ENCODE data around the gene KIF25.

The KIF25 gene

GRCh38 chr6:168009331-168009730 is 11.9 kb downstream of the KIF25 start:
- DNase-seq (ENCODE audit: low read depth) = no peak
- no peak for TF ChIP-seq CTCF (IDR thresholded peaks at IDR 0.05; ENCODE audit: insufficient read depth, low read depth, low read length, missing control alignments)

GRCh38 chr6:168011291-168011690 is 13.8 kb downstream of the KIF25 start:
- no peak for DNase-seq (ENCODE audit: low read depth)
- H3K4me3 ChIP-seq (ENCODE audit: low read depth, low read length) = no peak overlapping the region
- no peak for TF ChIP-seq CTCF (IDR thresholded peaks at IDR 0.05; ENCODE audit: insufficient read depth, low read depth, low read length, missing control alignments)

More at GRCh38 chr6:168009331-168009730, 11.9 kb downstream of the KIF25 start:
- no peak overlapping the region for H3K4me3 ChIP-seq (ENCODE audit: low read depth, low read length)

- no peak overlapping the region for H3K4me3 ChIP-seq (ENCODE audit: low read depth, low read length)
- DNase-seq (ENCODE audit: low read depth) = no peak
- TF ChIP-seq CTCF (IDR thresholded peaks at IDR 0.05; ENCODE audit: insufficient read depth, low read depth, low read length, missing control alignments) = no peak
Observed at GRCh38 chr6:168012431-168013249, 15.2 kb downstream of the KIF25 start.

- H3K4me3 ChIP-seq (ENCODE audit: low read depth, low read length) = no peak overlapping the region
- DNase-seq (ENCODE audit: low read depth) = no peak
- TF ChIP-seq CTCF (IDR thresholded peaks at IDR 0.05; ENCODE audit: insufficient read depth, low read depth, low read length, missing control alignments) = no peak
Observed at GRCh38 chr6:168013250-168013915, 15.9 kb downstream of the KIF25 start.

GRCh38 chr6:168014428-168014827 is 17.0 kb downstream of the KIF25 start:
- DNase-seq (ENCODE audit: low read depth) = no peak
- H3K4me3 ChIP-seq (ENCODE audit: low read depth, low read length) = no peak overlapping the region
- TF ChIP-seq CTCF (IDR thresholded peaks at IDR 0.05; ENCODE audit: insufficient read depth, low read depth, low read length, missing control alignments) = no peak

- no peak for TF ChIP-seq CTCF (IDR thresholded peaks at IDR 0.05; ENCODE audit: insufficient read depth, low read depth, low read length, missing control alignments)
- H3K4me3 ChIP-seq (ENCODE audit: low read depth, low read length) = no peak overlapping the region
- DNase-seq (ENCODE audit: low read depth) = no peak
Observed at GRCh38 chr6:168015009-168015408, 17.5 kb downstream of the KIF25 start.

Measured in GM12865 (cell line).